Esophagus squamous epithelium (tissue), 5 donors: ENCODE measurements around the gene MYL3. TPM values are rescaled to one million over a fixed set of nuclear protein-coding genes. Genes with fewer than 3 reads are reported as not detected.

Source experiments
- DNase-seq: peaks from one replicate; lab custom pipeline; 2025; lab: John Stamatoyannopoulos, UW
- H3K27ac ChIP-seq, 4 donors: fragments of 200-600 bp; sonication (generic); one replicate each; pipeline ENCODE4 v1.5.1; 2016 to 2019; ENCODE audit warnings: mild to moderate bottlenecking in 1 of 4
- H3K27me3 ChIP-seq, 4 donors: fragments of 200-600 bp; sonication (generic); 1 replicate in 3 of 4; 2 replicates in 1 of 4; pipeline versions ENCODE4 v1.5.1 to v1.6.0; 2017 to 2021; ENCODE audit warnings: antibody characterized with exemption in 1 of 4
- H3K36me3 ChIP-seq, 3 donors: fragments of 200-600 bp; sonication (generic); one replicate each; pipeline ENCODE4 v1.5.1; 2016 to 2019
- H3K4me1 ChIP-seq, 3 donors: fragments of 200-600 bp; sonication (generic); one replicate each; pipeline ENCODE4 v1.5.1; 2017 to 2019
- H3K4me3 ChIP-seq, 4 donors: fragments of 200-600 bp; sonication (generic); 1 replicate in 3 of 4; 2 replicates in 1 of 4; pipeline ENCODE4 v1.5.1; 2016 to 2019; ENCODE audit warnings: mild to moderate bottlenecking in 2 of 4, moderate library complexity in 1 of 4
- H3K9me3 ChIP-seq, 3 donors: fragments of 200-600 bp; sonication (generic); one replicate each; pipeline ENCODE4 v1.5.1; 2016 to 2019
- POLR2A ChIP-seq, 4 donors: fragments of 450-650 bp; IDR thresholded peaks; one replicate each; pipeline ENCODE4 v1.6.1; 2017; ENCODE audit warnings: antibody characterized with exemption in 4 of 4, mild to moderate bottlenecking in 4 of 4, moderate library complexity in 3 of 4
- WGBS, 2 donors: methylation state at CpG; one replicate each; pipeline ENCODE4 v1.1.5; 2018; 5-methylcytosine and 5-hydroxymethylcytosine counted together
- intact Hi-C: fragments of 100-400 bp; cut with DNase I; formaldehyde crosslinking; loops from one replicate; pipeline ENCODE4 v1.15.0; 2022
- total RNA-seq, 4 donors: library from RNA; depleted of rRNA; stranded (reverse); fragments of >200 nt; gene quantifications; one replicate each; pipeline ENCODE4 v1.1.0, GENCODE V29; 2016
- TF ChIP-seq, protein P1 (sequence below), 6 experiments: fragments of 450-650 bp in 4 of 6; fragments of 200-600 bp in 2 of 6; sonication (generic) in 2 of 6; IDR thresholded peaks; one replicate each; pipeline ENCODE4 v1.5.1; 2016 to 2019; ENCODE audit warnings: antibody characterized with exemption in 6 of 6, mild to moderate bottlenecking in 4 of 6, moderate library complexity in 4 of 6
- donor health status: DM: yes; HTN: yes; CAD: no.

The MYL3 gene
- total RNA-seq, 4 donors from 2014 or later, result 0.38 to 1.1 TPM; not detected in 2

DNA sequence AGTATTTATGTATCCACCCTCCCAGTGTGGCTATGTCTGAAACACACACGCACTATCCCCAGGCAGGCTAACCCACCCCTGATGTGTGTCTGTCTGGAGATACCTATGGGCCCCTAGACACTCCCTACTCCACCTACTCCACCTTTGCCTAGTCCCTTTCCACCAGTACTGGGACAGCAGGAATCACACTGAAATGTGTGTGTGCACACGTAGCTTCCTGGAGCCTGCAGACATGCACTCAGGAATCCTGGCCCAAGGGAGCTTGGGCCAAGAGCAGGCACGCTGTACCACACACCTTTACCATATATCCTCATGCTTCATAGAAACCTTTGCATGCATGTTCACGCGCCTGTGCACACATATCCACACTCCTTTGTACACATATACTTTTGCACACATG is 7.4 kb upstream of the MYL3 start:
- intact Hi-C loops, result no loop called here

DNA sequence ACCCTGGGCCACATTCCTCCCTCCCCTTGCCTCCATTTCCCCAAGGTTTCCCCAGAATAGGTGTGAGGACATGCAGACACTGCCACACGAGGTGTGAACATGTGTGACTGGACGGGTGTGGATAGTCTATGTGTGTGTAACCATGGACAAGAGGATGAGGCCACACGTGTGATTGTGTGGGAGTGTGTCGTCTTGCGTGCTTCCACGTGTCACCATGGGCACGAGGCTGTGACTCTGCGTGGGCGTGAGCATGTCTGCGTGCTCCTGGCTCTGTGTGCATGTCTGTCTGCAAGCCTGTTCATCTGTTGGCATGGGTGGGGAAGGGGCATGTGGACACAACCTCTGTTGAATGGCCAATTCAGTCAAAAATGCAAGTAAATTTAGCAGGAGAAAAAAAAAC is 6.2 kb upstream of the MYL3 start:
- 53 to 70% methylated on average over 2 to 10 of the region's 10 CpGs for WGBS, 2 donors
- Histone ChIP-seq H3K36me3 (no peaks in the 10 kb centered on the region), H3K27me3 (peaks cover 0 to 7% (median 0%) of the 10 kb centered on the region in 4 donors), H3K9me3 (no peaks in the 10 kb centered on the region), H3K4me3 (no peak overlapping the region), H3K27ac (no peak overlapping the region), H3K4me1 (peaks cover 14 to 71% (median 21%) of the 10 kb centered on the region in 3 donors)
- intact Hi-C loops, result no loop called here
- TF ChIP-seq POLR2A (IDR thresholded peaks at IDR 0.05), result no peak
- TF ChIP-seq, protein P1, sequence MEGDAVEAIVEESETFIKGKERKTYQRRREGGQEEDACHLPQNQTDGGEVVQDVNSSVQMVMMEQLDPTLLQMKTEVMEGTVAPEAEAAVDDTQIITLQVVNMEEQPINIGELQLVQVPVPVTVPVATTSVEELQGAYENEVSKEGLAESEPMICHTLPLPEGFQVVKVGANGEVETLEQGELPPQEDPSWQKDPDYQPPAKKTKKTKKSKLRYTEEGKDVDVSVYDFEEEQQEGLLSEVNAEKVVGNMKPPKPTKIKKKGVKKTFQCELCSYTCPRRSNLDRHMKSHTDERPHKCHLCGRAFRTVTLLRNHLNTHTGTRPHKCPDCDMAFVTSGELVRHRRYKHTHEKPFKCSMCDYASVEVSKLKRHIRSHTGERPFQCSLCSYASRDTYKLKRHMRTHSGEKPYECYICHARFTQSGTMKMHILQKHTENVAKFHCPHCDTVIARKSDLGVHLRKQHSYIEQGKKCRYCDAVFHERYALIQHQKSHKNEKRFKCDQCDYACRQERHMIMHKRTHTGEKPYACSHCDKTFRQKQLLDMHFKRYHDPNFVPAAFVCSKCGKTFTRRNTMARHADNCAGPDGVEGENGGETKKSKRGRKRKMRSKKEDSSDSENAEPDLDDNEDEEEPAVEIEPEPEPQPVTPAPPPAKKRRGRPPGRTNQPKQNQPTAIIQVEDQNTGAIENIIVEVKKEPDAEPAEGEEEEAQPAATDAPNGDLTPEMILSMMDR (IDR thresholded peaks at IDR 0.05), result no peak
- DNase-seq, result no peak

More for the DNA sequence above, 7.4 kb upstream of the MYL3 start:
- no peak for DNase-seq
- 77 to 88% methylated on average over 5 of the region's 5 CpGs for WGBS, 2 donors
- no peak for TF ChIP-seq POLR2A (IDR thresholded peaks at IDR 0.05)
- TF ChIP-seq, protein P1 (IDR thresholded peaks at IDR 0.05), result no peak
- Histone ChIP-seq H3K4me3 (no peak overlapping the region), H3K27me3 (peaks cover 0 to 7% (median 0%) of the 10 kb centered on the region in 4 donors), H3K9me3 (no peaks in the 10 kb centered on the region), H3K4me1 (peaks cover 14 to 63% (median 15%) of the 10 kb centered on the region in 3 donors), H3K27ac (no peak overlapping the region), H3K36me3 (no peaks in the 10 kb centered on the region)

DNA sequence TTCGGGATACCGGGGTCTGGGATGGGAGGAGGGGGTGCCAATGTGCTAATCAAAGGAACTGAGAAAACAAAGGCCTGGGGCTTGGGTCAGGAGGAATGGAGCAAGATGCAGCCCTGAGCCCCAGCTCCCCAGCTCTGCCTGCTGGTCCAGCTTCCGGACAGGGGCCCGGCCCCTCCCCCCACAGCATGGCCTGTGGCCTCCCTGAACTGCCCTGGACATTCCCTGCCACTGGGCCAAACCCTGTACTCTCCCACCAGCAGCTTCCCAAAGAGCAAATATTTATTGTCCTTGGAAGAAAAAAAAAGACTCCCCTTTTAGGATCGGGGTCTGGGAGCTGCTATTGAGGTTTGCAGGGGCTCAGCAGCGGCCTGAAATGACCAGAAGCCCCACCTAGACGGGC is 5.7 kb upstream of the MYL3 start:
- 75 to 84% methylated on average over 4 to 6 of the region's 7 CpGs for WGBS, 2 donors
- H3K36me3 ChIP-seq, result no peaks in the 10 kb centered on the region
- H3K9me3 ChIP-seq, result no peaks in the 10 kb centered on the region
- no peak for DNase-seq
- intact Hi-C loops, result no loop called here
- H3K27ac ChIP-seq, result peak overlapping the region in 1 of 4 donors; percentile 67
- no peak overlapping the region for H3K4me3 ChIP-seq
- peaks cover 0 to 7% (median 0%) of the 10 kb centered on the region in 4 donors for H3K27me3 ChIP-seq
- TF ChIP-seq, protein P1 (IDR thresholded peaks at IDR 0.05), result no peak
- TF ChIP-seq POLR2A (IDR thresholded peaks at IDR 0.05), result no peak
- peaks cover 14 to 69% (median 21%) of the 10 kb centered on the region in 3 donors for H3K4me1 ChIP-seq

DNA sequence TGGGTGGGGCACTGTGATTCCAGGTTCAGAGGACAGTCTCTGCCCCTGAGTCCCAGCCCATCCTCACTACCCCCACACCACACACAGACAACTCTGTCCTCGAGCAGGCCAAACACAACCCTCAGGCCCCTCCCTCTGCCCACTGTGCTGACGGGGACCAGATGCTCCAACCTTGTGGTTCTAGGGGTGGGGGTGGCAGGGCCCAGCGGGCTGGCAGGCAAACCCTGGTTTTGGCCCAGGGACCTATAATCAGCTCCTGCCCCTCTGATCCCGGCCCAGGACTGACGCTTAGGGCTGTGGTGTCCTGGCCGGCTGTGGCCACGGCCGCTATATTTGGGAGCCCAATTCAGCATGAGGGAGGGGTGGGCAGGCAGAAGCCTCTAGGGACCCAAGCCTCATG is 5.0 kb upstream of the MYL3 start:
- intact Hi-C loops, result no loop called here
- no peak for DNase-seq
- H3K4me1 ChIP-seq, result peaks cover 14 to 62% (median 21%) of the 10 kb centered on the region in 3 donors
- no CpG with 5 or more reads among the region's 8 CpGs for WGBS, 2 donors
- peaks cover 0 to 7% (median 0%) of the 10 kb centered on the region in 4 donors for H3K27me3 ChIP-seq
- TF ChIP-seq, protein P1 (IDR thresholded peaks at IDR 0.05), result no peak
- no peak for TF ChIP-seq POLR2A (IDR thresholded peaks at IDR 0.05)
- H3K4me3 ChIP-seq, result no peak overlapping the region
- peak overlapping the region in 3 of 4 donors; percentile 27 to 67 (median 64) for H3K27ac ChIP-seq
- H3K9me3 ChIP-seq, result no peaks in the 10 kb centered on the region
- no peaks in the 10 kb centered on the region for H3K36me3 ChIP-seq

DNA sequence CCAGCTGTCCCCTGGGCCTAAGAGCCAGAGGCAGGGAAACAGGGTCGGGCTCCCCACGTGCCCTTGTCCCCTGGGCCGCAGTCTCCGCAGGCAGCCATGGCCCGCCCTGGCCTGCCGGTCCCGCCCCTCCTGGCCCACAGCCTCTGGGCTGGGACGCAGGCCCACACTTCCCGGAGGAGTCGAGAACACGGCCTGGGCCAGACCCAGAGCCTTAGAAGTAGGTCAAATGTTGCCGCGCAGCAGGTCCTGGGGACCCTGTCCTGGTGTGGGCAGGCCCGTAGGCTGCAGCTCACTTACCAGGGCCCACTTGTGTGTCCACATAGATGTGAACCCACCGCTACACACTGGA is 4.3 kb upstream of the MYL3 start:
- Histone ChIP-seq H3K36me3 (no peaks in the 10 kb centered on the region), H3K4me1 (peaks cover 14 to 59% (median 21%) of the 10 kb centered on the region in 3 donors), H3K27ac (peak overlapping the region in 3 of 4 donors; percentile 27 to 67 (median 64)), H3K4me3 (no peak overlapping the region), H3K9me3 (no peaks in the 10 kb centered on the region), H3K27me3 (peaks cover 0 to 7% (median 0%) of the 10 kb centered on the region in 4 donors)
- DNase-seq, result no peak
- intact Hi-C loops, result no loop called here
- TF ChIP-seq, protein P1 (IDR thresholded peaks at IDR 0.05), result no peak
- TF ChIP-seq POLR2A (IDR thresholded peaks at IDR 0.05), result no peak
- 41% methylated on average over 4 of the region's 15 CpGs; no CpG with 5 or more reads in 1 of the 2 donors for WGBS, 2 donors
